Measurements from ENCODE around the gene POLR3F.
A peak's percentile ranks its signal among the peaks of the same experiment; 100 is the strongest.
"Not testable (repeated sequence)": the region's sequence is repeated elsewhere in the genome, so short reads cannot be mapped to it uniquely, and the experiment has no call there.

POLR3F gene

GRCh38 chr20:18466894-18467730 lies at the start of gene POLR3F, which contains the start of gene DZANK1:
Gene POLR3F, plus strand, starts transcription at chr20:18467390. Its CDS starts 117 bp downstream, at chr20:18467507.
Gene DZANK1, minus strand, starts transcription at chr20:18467030. Its CDS starts 1,672 bp downstream, at chr20:18465358.
- peak; percentile 95 for DNase-seq

DNA sequence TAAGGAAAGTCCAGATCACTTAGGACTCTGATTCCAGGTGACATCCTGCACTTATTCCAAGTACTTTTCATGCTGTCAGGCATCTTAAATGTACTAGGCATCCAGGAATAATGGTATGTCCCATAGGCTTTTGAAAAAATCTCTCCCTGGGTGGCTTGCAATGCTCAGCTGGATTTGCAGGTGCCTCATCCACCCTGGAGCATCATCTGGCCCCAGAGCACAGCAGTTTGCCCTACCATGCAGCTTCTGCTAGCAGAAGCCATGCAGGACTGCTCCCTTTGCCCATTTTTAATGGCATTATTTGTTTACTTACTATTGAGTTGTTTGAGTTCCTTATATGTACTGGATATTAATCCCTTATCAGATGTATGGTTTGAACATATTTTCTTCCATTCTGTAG lies 45.6 kb upstream of the POLR3F start:
- peak; percentile 26 for DNase-seq

DNA sequence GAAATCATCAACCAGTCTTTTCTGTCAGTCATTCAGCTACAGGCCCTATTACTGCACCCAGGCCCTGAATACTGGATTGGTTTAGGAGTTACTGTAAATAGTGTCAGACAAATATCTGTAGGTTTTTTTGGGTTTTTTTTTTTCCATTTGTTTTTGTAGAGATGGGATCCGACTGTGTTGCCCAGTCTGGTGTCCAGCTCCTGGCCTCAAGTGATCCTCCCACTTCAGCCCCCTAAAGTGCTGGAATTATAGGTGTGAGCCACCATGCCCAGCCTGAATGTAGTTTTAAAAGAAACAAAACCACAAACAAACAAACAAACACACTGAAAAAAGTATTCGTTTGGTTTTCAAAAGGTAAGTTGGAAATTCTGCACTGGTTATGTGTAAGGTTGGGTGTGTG lies 40.0 kb upstream of the POLR3F start:
- DNase-seq: no peak

GRCh38 chr20:18428490-18429173 lies 38.6 kb upstream of the POLR3F start:
- no peak for DNase-seq

DNA sequence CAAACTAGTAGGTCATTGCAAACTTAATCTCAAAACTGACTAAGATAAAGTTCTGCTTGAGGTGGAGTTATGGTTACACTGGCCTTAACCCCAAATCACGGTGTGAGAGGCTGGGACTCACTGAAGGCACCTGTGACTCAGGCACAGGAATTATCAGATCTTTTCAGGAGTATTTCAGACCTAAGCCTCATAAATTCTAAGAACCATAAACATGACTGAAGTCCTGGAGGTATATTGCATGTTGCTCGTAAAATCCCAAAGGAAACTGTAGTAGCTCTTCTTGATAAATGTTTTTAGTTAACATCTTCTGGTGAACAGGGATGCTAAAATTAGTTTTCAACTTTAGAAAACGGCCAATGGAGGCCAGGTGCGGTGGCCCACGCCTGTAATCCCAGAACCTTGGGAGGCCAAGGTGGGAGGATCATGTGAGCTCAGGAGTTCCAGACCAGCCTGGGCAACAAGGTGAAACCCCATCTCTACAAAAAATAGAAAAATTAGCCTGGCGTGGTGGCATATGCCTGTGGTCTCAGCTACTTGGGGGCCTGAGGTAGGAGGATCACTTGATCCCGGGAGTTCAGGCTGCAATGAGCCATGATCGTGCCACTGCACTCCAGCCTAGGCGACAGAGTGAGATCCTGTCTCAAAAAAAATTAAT lies 36.9 kb upstream of the POLR3F start:
- DNase-seq: no peak

DNA sequence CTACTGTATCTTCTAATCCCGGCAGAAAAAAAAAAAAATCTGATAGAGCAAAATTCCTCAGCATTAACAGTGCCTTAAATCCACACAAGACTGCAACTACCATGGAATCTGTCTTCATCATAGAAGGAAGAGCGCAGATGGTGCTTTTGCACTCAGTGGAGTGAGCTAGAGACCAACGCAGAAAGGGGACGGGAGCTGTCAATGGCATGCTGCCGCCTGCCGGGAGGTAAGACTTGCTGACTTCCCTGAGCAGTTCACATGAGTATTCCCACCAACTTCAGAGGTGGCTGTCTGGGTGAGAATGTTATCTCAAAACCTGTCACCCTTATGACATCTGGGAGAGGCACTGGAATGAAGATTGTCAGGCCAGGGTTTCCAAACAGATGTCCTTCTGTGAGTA lies 36.0 kb upstream of the POLR3F start:
- no peak for DNase-seq

GRCh38 chr20:18436847-18437246 lies 30.3 kb upstream of the POLR3F start:
- no peak for DNase-seq

- DNase-seq: no peak
These were observed 26.8 kb upstream of the POLR3F start for GRCh38 chr20:18440403-18440802.

GRCh38 chr20:18443886-18444285 lies 23.3 kb upstream of the POLR3F start:
- DNase-seq: no peak

DNA sequence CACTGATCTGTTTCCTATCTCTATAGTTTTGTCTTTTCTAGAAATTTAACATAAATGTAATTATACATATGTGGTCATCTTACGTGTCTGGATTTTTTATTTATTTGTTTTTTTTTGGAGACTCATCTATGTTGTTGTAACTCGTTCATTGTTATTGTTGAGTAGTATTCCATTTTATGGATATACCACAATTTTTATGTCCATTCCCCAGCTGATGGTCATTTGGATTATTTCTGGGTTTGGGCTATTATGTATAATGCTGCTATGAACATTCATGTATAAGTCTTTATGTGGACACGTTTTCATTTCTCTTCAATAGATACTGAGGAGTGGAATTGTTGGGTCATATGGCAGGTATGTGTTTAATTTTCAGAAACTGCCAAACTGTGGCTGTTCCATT lies 10.6 kb upstream of the POLR3F start:
- DNase-seq: no peak

GRCh38 chr20:18465536-18466200 lies 1.5 kb upstream of the POLR3F start:
- DNase-seq: no peak

DNA sequence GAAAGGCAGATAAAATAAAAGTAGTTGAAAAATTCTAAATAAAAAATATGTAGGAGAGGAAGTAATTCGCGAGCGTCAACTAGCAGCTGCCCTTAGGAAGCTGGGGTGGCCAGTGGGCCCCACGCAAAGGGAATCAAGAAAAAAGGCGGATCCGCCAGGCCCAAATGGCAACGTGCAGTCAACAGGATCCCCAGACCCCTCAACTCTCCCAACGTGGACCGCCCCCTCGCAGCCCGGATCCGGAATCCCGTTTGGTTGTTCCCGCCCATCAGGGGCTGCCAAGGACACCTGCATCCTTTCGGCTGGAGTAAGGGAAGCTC lies 656 bp upstream of the POLR3F start:
- DNase-seq: peak; percentile 82

DNA sequence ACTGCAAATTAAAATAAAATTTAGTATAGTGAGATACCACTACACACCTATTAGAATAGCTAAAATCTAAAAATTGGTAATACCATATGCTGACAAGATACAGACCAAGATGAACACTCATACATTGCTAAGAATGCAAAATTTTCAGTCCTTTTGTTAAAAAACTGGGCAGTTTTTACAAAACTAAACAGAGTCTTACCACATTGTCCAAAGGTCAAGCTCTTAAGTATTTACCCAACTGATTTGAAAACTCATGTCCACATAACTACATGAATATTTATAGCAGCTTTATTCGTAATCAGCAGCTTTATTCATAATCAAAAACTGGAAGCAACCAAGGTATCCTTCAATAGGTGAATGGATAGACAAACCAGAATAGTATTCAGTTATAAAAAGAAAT lies 10.0 kb downstream of the POLR3F start:
- no peak for DNase-seq

- no peak for DNase-seq
These were observed 10.6 kb downstream of the POLR3F start for GRCh38 chr20:18477821-18478220.

DNA sequence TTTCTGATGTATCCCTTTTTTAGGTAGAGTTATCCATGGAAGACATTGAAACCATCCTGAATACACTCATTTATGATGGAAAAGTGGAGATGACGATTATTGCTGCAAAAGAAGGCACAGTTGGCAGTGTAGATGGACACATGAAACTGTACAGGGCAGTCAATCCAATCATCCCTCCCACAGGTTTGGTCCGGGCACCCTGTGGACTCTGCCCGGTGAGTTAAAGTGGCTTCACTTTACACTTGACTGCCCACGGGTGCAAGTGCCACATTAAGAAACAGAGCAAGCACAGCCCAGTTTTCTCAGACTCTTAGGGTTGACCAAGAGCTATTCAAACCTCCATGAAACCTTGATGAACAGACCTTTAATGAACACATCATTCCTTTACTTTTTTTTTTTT lies 14.4 kb downstream of the POLR3F start:
- no peak for DNase-seq

DNA sequence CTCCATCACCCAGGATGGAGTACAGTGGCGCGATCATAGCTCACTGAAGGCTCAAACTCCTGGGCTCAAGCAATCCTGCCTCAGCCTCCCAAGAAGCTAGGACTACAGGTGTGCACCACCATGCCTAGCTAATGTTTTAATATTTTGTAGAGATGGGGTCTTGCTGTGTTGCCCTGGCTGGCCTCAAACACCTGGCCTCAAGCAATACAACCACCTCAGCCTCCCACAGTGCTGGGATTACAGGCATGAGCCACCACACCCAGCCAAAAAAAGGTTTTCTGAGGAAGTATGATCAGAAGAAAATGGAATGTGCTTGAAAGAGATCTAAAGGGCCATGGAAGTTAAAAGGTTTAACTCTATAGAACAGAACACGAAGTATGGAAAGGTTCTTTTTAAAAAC lies 21.1 kb downstream of the POLR3F start:
- no peak for DNase-seq

DNA sequence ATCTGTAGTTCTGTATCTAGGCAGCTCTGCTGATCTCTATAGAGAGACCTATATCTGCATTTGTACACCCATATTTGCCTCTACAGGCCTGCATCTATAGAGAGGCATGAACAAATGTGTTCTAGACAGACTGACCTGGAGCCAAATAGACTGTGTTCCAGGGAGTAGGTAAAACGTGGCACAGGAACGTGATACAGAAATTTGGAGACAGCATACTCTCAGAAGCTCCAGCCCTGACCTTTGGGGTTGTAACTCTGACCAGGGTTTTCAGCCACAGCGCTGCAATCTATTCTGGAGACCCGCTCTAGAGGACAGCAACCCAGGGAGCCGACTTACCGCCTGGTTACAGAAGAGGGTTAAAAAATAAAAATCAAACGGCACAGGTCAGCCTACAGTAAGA lies 28.9 kb downstream of the POLR3F start:
- no peak for DNase-seq

GRCh38 chr20:18496740-18497592 lies 29.8 kb downstream of the POLR3F start, which contains the start of gene RBBP9:
Gene RBBP9, minus strand, starts transcription at chr20:18497225. Its CDS starts 58 bp downstream, at chr20:18497167.
- peak; percentile 79 for DNase-seq

GRCh38 chr20:18497603-18498002 lies 30.4 kb downstream of the POLR3F start:
- DNase-seq: no peak

DNA sequence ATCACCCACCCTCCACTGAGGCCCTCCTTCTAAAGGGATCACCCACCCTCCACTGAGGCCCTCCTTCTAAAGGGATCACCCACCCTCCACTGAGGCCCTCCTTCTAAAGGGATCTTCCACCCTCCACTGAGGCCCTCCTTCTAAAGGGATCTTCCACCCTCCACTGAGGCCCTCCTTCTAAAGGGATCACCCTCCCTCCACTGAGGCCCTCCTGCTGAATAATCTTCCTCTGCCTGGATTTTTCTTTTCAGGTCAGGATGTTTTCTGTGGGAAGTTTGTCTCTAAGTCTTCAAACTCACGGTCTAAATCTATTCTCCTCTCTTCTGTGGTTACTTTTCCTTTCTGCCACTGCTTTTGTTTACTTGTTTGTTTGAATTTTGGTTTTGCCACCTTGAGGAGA lies 34.5 kb downstream of the POLR3F start:
- DNase-seq: not testable (repeated sequence)

DNA sequence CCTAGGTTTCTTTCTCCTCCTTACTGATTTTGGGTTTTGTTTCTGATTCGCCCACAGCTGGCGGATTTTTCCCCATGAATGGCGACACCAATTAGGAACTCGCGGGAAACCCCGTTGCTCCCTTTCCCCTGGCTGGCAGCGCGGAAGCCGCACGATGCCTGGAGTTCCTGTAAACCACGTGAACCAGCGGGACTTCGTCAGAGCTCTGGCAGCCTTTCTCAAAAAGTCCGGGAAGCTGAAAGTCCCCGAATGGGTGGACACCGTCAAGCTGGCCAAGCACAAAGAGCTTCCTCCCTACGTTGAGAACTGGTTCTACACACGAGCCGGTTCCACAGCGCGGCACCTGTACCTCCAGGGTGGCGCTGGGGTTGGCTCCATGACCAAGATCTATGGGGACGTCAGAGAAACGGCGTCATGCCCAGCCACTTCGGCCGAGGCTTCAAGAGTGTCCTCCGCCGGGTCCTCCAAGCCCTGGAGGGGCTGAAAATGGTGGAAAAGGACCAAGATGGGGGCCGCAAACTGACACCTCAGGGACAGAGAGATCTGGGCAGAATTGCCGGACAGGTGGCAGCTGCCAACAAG lies 37.4 kb downstream of the POLR3F start:
- no peak for DNase-seq

- DNase-seq: no peak
These were observed 39.6 kb downstream of the POLR3F start for GRCh38 chr20:18506744-18507143.
